Ectodermal cell (in vitro differentiated cells): ENCODE results near the gene VWA8.

Experiments used
- H3K27ac ChIP-seq: 2 replicates; pipeline ENCODE4 v1.7.0; 2013; ENCODE audit warnings: mild to moderate bottlenecking, low read depth, low read length; ENCODE audit not compliant: insufficient read depth, poor library complexity, severe bottlenecking
- H3K27me3 ChIP-seq: 2 replicates; pipeline ENCODE4 v1.7.0; 2013; ENCODE audit warnings: mild to moderate bottlenecking, low read length; ENCODE audit not compliant: insufficient read depth, control insufficient read depth, poor library complexity, severe bottlenecking
- H3K36me3 ChIP-seq: one replicate; pipeline ENCODE4 v1.7.0; 2013; ENCODE audit warnings: low read length; ENCODE audit not compliant: control insufficient read depth, insufficient read depth
- H3K4me1 ChIP-seq: one replicate; pipeline ENCODE4 v1.7.0; 2013; ENCODE audit warnings: low read length; ENCODE audit not compliant: control insufficient read depth, insufficient read depth
- H3K4me3 ChIP-seq: 2 replicates; pipeline ENCODE4 v1.7.0; 2013; ENCODE audit warnings: low read depth, low read length, control low read depth; ENCODE audit not compliant: insufficient read depth
- H3K9me3 ChIP-seq: 2 replicates; pipeline ENCODE4 v1.7.0; 2013; ENCODE audit warnings: mild to moderate bottlenecking, low read length, moderate library complexity; ENCODE audit not compliant: control insufficient read depth
- WGBS, 2 experiments: methylation state at CpG; one replicate each; pipeline ENCODE4 v1.1.7; 2013; ENCODE audit warnings: missing lambda C conversion rate in 2 of 2; 5-methylcytosine and 5-hydroxymethylcytosine counted together

Gene VWA8

DNA sequence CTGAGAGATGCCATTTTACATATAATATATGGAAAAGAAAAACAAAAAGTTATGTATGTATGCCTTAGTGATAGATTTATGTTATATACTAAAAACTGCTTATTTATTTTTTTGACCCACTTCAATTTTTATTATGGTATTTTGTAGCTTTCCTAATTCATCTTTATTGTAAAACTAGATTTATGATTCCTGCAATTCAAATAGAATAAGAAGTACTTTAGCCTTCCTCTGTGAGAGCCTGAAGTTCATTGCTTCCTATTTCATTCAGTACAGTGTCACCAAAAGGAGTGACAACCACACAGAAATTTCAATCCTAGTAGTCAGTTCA is 345.4 kb downstream of the VWA8 start:
- Histone ChIP-seq H3K4me1 (peaks cover 4% of the 10 kb centered on the region), H3K27ac (no peak overlapping the region), H3K9me3 (no peaks in the 10 kb centered on the region), H3K4me3 (no peak overlapping the region), H3K27me3 (no peaks in the 10 kb centered on the region), H3K36me3 (no peaks in the 10 kb centered on the region)

DNA sequence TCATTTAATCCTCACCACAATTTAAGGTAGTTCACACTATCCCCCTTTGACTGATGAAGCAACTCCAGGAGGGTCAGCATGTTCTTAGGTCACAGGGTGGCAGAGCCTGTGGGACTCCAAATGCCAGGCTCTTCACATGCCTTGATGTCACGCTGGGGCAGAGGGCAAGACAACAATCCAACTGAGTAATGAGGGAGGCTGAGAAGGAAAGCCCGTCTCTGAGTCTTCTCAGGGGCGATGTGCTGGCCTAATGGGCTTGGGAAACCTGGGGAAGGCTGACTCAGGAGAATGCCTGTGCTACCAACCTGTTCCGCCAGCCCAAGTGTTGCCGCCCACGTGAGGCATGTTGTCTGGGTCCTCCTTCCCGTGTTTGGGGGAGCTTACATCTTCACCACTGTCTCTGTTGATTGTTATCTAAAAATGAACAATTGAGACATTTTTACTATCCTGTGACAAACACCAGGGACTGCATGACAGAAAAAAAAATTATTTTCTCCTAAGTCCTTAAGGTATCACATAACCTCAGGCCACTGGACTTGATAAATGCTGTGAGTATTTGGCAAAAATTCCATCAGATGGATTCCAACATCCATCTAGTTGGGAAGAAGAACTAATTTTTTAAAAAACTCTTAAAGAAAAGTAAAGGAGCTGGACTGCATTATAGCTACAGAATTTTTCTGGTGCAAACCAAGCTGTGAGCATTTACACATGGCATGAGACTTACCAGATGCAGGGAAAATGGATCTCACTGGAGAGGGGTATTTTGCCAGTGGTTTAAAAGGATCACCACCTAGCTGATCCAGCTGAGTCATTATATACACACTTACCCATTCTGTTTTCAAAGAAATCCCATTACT is 346.0 kb downstream of the VWA8 start:
- 91 to 97% methylated on average over 6 to 7 of the region's 7 CpGs for WGBS, 2 experiments

DNA sequence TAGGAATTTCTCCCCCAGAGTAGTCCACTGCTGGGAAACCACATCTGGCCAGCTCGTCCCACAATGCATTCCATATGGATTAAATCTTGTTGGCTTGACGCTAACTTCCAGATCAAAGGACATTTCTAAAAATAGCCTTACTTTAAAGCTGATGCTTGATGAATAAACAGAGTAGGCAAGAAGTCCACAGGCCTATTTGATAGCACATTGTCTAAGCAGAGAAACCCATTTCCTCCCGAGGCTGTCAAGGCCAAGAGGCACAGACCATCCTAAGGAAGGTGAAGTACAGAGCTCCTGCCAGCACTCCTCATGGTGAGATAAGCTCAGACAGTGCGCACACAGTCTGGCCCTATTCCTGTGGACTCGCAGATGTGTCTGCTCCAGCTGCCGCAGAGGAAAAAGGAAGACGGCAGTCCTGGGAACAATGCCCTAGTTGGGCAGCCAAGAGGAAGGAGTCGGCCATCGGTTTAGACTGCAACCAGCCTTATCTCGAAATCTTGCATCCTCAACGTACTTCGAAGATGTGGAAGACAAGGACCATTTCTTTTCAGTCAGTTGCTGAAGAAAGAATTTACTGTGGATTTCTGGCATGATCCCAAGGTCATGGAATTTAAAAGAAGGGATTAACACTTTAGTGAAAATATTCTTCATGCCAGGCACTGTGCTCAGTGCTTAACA is 346.8 kb downstream of the VWA8 start:
- no peak overlapping the region for H3K27ac ChIP-seq
- H3K36me3 ChIP-seq: no peaks in the 10 kb centered on the region
- 93% methylated on average over 12 of the region's 12 CpGs for WGBS, 2 experiments
- peaks cover 4% of the 10 kb centered on the region for H3K4me1 ChIP-seq
- no peaks in the 10 kb centered on the region for H3K27me3 ChIP-seq
- H3K4me3 ChIP-seq: no peak overlapping the region
- H3K9me3 ChIP-seq: no peaks in the 10 kb centered on the region

More for the DNA sequence above, 346.0 kb downstream of the VWA8 start:
- H3K4me1 ChIP-seq: peaks cover 4% of the 10 kb centered on the region
- H3K36me3 ChIP-seq: no peaks in the 10 kb centered on the region
- H3K4me3 ChIP-seq: no peak overlapping the region
- H3K27me3 ChIP-seq: no peaks in the 10 kb centered on the region
- H3K9me3 ChIP-seq: no peaks in the 10 kb centered on the region
- no peak overlapping the region for H3K27ac ChIP-seq

DNA sequence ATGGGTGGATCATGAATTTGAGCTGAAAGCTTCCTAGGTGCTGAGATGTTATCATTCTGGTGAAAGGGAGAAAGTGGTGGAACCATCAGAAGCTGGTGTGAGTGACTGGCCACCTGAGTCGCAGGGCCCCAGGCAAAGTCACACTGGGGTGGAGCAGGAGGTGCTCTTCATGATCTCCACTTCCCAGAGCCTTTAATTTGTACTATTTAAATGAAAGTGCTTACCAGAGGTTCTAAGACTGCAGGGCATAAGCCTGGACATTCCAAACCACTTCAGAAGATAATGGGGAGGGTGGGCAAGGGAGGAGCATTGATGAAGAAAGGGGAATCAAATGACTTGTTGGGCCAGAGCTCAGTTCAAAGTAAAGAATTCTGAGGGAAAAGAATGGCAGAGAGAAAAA is 347.4 kb downstream of the VWA8 start:
- no peak overlapping the region for H3K4me3 ChIP-seq
- peaks cover 4% of the 10 kb centered on the region for H3K4me1 ChIP-seq
- H3K27ac ChIP-seq: no peak overlapping the region
- no peaks in the 10 kb centered on the region for H3K9me3 ChIP-seq
- H3K36me3 ChIP-seq: no peaks in the 10 kb centered on the region
- 91 to 100% methylated on average over 1 of the region's 1 CpG for WGBS, 2 experiments
- no peaks in the 10 kb centered on the region for H3K27me3 ChIP-seq

DNA sequence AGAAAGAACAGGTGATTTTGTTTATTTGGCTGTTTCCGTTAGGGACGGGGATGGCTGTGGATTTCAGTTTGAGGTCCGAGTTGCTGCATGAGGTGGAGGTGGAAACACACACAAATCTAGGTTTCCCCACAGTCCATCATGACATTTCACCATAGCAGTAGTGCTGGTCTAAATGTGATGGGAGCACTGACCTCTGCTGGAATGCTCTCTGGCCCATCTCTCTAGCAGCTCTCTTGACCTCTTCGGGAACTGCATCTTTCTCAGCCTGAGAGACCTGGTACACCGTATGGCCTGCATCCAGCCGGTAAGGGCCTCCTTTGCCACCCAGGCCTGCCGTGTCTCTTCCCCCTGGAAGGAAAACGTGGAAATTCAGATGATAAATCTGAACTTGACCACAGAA is 349.5 kb downstream of the VWA8 start:
- H3K27ac ChIP-seq: no peak overlapping the region
- H3K9me3 ChIP-seq: no peaks in the 10 kb centered on the region
- 92 to 95% methylated on average over 8 of the region's 8 CpGs for WGBS, 2 experiments
- H3K36me3 ChIP-seq: no peaks in the 10 kb centered on the region
- H3K4me1 ChIP-seq: peaks cover 4% of the 10 kb centered on the region
- no peak overlapping the region for H3K4me3 ChIP-seq
- no peaks in the 10 kb centered on the region for H3K27me3 ChIP-seq

DNA sequence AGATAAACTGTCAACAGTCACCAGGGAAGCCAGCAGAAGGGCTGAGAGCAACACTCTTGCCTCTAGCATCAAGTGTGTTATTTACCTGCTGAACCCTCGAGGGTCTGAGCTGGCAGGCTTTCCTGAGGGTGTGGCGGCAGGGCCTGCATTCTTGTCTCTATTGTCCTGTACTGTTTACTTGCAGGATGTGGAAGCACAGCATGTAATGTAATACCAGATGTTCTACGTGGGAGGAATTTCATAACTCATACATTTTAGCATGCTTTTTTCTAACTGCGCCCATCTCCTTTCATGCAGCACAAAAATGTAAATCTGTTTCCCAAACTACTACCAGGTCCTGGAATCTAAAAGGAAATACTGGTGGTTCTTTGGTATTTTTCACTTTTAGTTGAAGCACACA is 350.5 kb downstream of the VWA8 start:
- no peak overlapping the region for H3K4me3 ChIP-seq
- no peaks in the 10 kb centered on the region for H3K9me3 ChIP-seq
- H3K27ac ChIP-seq: no peak overlapping the region
- no peaks in the 10 kb centered on the region for H3K27me3 ChIP-seq
- no peaks in the 10 kb centered on the region for H3K36me3 ChIP-seq
- H3K4me1 ChIP-seq: peaks cover 4% of the 10 kb centered on the region
- 89 to 96% methylated on average over 4 of the region's 4 CpGs for WGBS, 2 experiments

DNA sequence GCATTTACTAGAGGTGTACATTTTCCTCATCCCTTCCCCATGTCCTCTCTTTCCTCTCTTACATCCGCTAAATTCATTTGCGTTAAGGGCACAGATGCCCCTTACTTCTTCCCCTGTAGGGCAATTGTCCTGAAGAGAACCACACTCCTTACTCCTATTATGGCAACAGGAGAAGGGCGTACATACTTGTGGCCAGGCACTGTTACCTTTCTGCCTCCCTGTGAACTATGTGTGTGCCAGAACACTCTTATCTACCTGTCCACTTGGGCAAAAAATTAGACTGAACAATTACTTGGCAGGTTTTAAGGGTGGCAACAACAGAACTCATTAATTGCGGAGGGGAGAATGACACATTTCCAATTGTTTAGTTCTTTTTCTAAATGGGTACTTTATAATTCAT is 351.1 kb downstream of the VWA8 start:
- 91 to 96% methylated on average over 4 of the region's 4 CpGs for WGBS, 2 experiments
- no peaks in the 10 kb centered on the region for H3K9me3 ChIP-seq
- H3K4me3 ChIP-seq: no peak overlapping the region
- H3K27me3 ChIP-seq: no peaks in the 10 kb centered on the region
- peaks cover 4% of the 10 kb centered on the region for H3K4me1 ChIP-seq
- H3K36me3 ChIP-seq: no peaks in the 10 kb centered on the region
- H3K27ac ChIP-seq: no peak overlapping the region

DNA sequence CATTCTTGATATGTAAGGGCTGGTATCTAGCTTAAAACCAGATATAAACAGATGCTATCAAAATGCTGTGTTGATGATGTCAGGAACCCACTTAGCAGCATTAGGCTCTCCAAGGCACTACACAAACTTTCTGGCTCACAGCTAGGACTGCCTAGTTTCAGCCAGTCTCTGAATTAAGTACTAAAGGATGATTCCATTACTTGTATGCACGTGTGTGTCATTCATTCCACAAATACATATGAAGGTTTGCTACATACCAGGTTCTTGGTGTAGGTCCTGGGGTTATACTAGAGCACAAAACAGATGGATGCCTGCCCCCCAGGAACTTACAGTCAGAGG is 352.1 kb downstream of the VWA8 start:
- Histone ChIP-seq H3K4me3 (no peak overlapping the region), H3K4me1 (peaks cover 2% of the 10 kb centered on the region), H3K27me3 (no peaks in the 10 kb centered on the region), H3K27ac (no peak overlapping the region), H3K36me3 (no peaks in the 10 kb centered on the region), H3K9me3 (no peaks in the 10 kb centered on the region)
- WGBS, 2 experiments: 100% methylated on average over 1 of the region's 1 CpG

DNA sequence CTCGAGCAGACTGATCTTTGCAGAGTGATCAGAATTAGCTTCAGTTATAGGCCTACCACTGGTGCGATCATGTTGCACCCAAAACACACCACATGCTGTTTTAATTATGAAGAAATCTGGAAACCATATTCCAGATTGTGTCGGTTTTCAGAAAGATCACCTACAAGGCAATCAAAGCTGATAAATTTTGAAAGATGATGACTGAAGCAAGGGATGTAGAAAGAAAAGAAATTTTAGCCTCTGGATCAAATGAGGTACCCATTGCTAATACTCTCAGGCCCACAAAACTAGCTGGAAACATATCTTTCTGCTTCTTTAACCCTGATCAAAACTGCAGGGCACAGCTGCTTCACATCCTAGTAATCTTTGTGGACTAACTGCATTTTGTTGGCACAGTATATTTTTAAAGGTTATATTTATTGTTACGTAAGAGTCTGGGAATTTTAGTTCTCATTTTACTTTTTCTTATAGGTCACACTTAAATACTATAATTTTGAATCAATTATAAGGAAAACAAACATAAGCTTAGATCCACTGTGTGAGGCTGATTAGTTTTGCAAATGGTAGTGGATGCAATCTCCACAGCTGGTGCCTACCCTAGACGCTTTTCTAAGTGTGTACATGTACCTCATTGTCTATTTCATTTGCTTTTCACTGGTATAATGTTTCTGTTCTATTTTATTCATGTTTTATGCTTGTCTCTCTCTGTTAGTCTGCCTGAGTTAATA is 352.6 kb downstream of the VWA8 start:
- Histone ChIP-seq H3K27ac (no peak overlapping the region), H3K36me3 (no peaks in the 10 kb centered on the region), H3K27me3 (no peaks in the 10 kb centered on the region), H3K4me3 (no peak overlapping the region), H3K4me1 (no peaks in the 10 kb centered on the region), H3K9me3 (no peaks in the 10 kb centered on the region)
- 90 to 92% methylated on average over 3 to 4 of the region's 5 CpGs for WGBS, 2 experiments

DNA sequence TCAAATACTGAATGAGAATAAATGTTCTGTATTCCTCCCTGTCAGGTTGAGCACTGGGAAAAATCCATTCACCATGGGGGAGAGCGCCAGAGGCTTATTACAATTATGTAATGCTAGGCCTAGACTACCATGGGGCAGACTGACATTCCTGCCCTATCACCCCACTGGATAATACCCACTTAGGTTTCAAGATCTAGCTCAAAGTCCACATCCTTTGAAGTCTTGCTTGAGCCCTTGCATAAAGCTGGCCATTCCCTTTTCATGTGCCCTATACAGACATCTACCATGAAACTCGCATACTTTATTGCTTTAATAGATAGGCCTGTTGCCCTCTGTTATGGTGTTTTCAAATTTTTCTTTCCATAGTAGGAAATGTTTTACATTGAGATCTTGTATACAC is 354.3 kb downstream of the VWA8 start:
- H3K9me3 ChIP-seq: no peaks in the 10 kb centered on the region
- WGBS, 2 experiments: 92 to 98% methylated on average over 1 to 2 of the region's 2 CpGs
- H3K4me1 ChIP-seq: no peaks in the 10 kb centered on the region
- H3K27ac ChIP-seq: no peak overlapping the region
- no peaks in the 10 kb centered on the region for H3K27me3 ChIP-seq
- no peak overlapping the region for H3K4me3 ChIP-seq
- H3K36me3 ChIP-seq: no peaks in the 10 kb centered on the region
